Measurements from ENCODE around the gene PRR33.

Gene PRR33

DNA sequence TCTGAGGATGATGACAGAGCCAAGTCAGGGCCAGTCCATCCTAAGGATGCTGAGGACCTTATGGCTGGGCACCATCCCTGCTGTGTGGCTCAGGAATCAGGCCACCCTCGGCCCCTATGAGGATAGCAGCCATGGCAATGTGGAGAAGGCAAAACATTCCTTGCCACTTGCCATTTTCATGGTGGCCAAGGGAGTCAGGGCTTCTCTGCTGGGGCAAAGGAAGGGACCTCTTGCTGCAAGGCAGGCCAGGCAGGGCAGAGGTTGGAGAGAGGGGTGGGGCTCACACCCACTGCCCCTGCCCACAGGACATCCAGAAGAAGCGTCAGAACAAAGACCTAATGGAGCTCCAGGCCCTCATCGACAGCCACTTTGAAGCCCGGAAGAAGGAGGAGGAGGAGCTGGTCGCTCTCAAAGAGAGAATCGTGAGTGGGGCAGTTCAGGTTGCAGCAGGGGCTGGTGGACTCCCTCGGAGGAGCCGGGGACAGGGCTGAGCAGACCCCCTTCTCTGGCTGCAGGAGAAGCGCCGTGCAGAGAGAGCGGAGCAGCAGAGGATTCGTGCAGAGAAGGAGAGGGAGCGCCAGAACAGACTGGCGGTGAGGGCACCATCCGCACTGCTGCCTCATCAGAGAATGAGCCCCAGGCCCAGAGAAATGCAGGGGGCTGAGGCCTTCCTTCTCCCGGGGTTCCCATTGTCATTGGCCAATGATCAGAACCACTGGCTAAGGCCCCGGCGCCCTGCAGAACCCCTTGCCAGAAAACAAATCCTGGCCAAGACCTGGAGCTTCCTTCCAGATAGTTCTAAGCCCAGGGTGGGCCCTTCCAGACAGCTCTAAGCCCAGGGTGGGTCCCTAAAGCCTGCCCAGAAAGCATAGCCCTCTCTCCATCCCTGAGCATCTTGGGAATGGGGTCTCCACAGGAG is 42.0 kb upstream of the PRR33 start:
- Histone ChIP-seq H3K4me3 (ENCODE audit: low read length) (no peak overlapping the region), H3K4me1 (ENCODE audit: control insufficient read depth, insufficient read depth, low read length) (no peaks in the 10 kb centered on the region), H3K36me3 (ENCODE audit: insufficient read depth, low read length) (no peaks in the 10 kb centered on the region), H3K9ac (ENCODE audit: low read depth, low read length) (no peak overlapping the region), H3K27me3 (ENCODE audit: control insufficient read depth, insufficient read depth, low read length) (peaks cover 35% of the 10 kb centered on the region), H3K4me2 (ENCODE audit: low read length) (no peak overlapping the region), H3K9me3 (replicated peaks; ENCODE audit: low read length) (no peaks in the 10 kb centered on the region)

DNA sequence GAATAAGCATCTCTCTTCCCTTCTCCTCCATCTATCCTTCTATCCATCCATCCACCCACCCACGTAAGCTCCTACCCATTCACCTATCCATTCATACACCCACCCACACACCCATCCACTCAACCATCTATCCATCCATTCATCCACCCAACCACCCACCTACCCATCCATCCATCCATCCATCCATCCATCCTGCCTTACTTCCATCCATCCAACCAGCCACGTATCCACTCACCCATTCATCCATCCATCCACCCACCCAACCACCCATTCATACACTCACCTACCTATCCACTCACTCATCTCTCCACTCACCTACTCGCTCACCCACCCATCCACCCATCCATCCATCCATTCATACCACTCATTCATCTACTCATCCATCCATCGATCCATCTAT is 41.0 kb upstream of the PRR33 start:
- Histone ChIP-seq H3K9ac (ENCODE audit: low read depth, low read length) (no peak overlapping the region), H3K9me3 (replicated peaks; ENCODE audit: low read length) (no peaks in the 10 kb centered on the region), H3K4me2 (ENCODE audit: low read length) (no peak overlapping the region), H3K4me3 (ENCODE audit: low read length) (no peak overlapping the region), H3K4me1 (ENCODE audit: control insufficient read depth, insufficient read depth, low read length) (no peaks in the 10 kb centered on the region), H3K27me3 (ENCODE audit: control insufficient read depth, insufficient read depth, low read length) (peaks cover 35% of the 10 kb centered on the region), H3K36me3 (ENCODE audit: insufficient read depth, low read length) (no peaks in the 10 kb centered on the region)

DNA sequence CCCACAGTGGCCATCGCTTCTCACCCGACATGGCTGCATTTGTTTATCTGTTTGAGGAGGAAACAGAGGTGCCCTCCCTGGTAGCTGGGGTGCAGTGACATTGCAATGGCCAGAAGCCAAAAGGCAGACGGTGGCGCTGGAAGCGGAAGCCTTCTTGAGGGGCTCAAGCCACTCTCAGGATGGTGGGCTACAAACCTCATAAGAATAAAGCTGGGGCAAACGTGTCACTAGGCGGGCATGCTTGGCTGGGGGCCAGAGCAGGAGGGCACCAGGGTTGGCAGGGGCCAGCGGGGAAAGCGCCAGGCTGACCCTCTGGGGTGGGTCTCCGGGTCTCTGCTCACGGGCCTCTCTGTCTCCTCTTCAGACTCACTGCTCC is 40.4 kb upstream of the PRR33 start:
- H3K4me3 ChIP-seq (ENCODE audit: low read length), result no peak overlapping the region
- H3K27me3 ChIP-seq (ENCODE audit: control insufficient read depth, insufficient read depth, low read length), result peaks cover 35% of the 10 kb centered on the region
- no peaks in the 10 kb centered on the region for H3K4me1 ChIP-seq (ENCODE audit: control insufficient read depth, insufficient read depth, low read length)
- no peaks in the 10 kb centered on the region for H3K9me3 ChIP-seq (replicated peaks; ENCODE audit: low read length)
- H3K9ac ChIP-seq (ENCODE audit: low read depth, low read length), result no peak overlapping the region
- H3K4me2 ChIP-seq (ENCODE audit: low read length), result no peak overlapping the region
- H3K36me3 ChIP-seq (ENCODE audit: insufficient read depth, low read length), result no peaks in the 10 kb centered on the region

DNA sequence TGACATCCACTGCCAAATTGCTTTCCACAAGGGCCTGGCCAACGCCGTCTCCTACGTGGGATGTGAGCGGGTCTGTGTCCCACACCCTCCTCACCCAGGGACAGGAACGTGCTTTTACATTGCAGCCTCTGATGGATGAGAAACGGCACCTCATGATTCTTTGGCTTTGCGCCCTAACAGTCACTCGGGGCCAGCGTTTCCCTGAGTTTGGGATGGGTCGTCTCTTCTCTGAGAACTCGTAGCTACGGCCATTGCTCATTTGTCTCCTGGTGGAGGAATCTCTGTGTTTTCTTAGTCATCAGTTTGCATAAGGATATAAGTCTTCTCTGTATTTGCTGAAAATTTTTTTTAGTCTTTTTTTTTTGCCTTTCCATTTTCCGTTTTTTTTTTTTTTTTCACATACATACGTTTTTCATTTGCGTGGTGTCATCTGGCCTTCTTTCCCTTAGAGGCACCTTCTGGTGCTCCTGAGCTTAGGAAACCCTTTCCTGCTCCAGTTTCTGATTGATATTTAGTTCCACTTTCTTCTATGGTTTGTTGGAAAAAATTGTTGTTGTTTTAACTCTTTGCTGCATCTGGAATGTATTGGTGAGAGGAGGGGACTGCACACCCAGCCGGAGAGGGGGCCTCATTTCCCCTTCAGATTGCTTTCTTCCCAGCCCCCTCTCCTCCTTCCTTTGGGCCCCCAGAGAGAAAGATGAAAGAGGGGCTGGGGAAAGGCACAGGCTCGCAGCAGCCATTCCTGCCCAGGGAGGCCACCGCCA is 39.8 kb upstream of the PRR33 start:
- Histone ChIP-seq H3K9ac (ENCODE audit: low read depth, low read length) (no peak overlapping the region), H3K4me2 (ENCODE audit: low read length) (no peak overlapping the region), H3K36me3 (ENCODE audit: insufficient read depth, low read length) (no peaks in the 10 kb centered on the region), H3K27me3 (ENCODE audit: control insufficient read depth, insufficient read depth, low read length) (peaks cover 35% of the 10 kb centered on the region), H3K4me1 (ENCODE audit: control insufficient read depth, insufficient read depth, low read length) (no peaks in the 10 kb centered on the region), H3K9me3 (replicated peaks; ENCODE audit: low read length) (no peaks in the 10 kb centered on the region), H3K4me3 (ENCODE audit: low read length) (no peak overlapping the region)

DNA sequence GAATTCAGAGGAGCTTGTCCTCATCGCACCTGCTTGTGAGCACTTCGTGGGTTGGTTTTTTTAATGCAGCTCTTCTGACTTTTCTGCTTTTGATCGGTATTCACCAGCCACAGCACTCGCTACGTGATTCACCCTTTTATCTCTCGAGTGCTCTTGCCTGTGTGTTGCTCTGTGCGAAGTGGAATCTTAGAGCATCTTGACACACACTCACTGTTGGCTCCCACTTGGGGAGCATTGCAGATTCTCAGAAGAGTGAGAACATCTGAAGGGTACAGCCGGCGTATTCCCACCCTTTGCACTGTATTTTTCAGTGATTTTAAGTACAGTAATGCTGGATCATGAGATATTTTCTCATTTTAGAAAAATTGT is 38.8 kb upstream of the PRR33 start:
- H3K9me3 ChIP-seq (replicated peaks; ENCODE audit: low read length), result no peaks in the 10 kb centered on the region
- H3K36me3 ChIP-seq (ENCODE audit: insufficient read depth, low read length), result no peaks in the 10 kb centered on the region
- no peak overlapping the region for H3K4me3 ChIP-seq (ENCODE audit: low read length)
- no peak overlapping the region for H3K4me2 ChIP-seq (ENCODE audit: low read length)
- H3K27me3 ChIP-seq (ENCODE audit: control insufficient read depth, insufficient read depth, low read length), result peaks cover 35% of the 10 kb centered on the region
- H3K9ac ChIP-seq (ENCODE audit: low read depth, low read length), result no peak overlapping the region
- H3K4me1 ChIP-seq (ENCODE audit: control insufficient read depth, insufficient read depth, low read length), result no peaks in the 10 kb centered on the region

DNA sequence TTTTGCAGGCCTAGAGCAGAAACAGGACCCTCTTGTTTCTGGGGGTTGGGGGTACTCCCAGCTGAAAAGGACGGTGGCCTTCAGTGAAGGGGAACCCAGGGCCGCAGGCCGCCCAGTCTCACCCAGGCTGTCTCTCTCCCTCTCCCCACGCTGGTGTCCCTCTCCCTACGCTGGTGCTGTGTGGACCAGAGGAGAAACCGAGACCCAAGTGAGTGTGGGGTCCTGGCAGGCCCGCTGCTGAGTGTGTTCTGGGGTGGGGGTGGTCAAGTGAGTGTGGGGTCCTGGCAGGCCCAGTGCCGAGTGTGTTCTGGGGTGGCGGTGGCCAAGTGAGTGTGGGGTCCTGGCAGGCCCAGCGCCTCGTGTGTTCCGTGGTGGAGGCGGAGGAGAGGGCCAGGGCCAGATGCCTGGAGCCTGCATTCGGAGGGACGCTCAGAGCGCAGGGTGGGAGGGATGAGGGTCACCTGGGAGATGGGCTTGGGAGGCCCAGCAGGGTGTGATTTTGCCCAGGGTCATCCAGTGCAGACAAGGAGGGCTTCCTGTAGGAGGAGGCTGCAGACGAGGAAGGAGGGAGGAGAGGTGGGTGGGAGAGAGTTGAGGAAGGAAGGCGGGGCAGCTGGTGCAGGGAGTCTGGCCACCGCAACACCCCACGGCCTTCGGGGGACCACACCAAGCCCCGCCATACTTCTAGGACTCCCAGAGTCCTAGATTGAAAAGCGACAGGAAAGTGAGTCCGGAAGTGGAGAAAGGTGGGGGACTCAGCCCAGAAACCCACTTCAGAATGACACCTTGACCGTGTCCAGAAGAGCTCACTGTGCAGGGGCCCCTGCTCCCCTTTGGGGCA is 38.1 kb upstream of the PRR33 start:
- H3K4me3 ChIP-seq (ENCODE audit: low read length), result no peak overlapping the region
- H3K9me3 ChIP-seq (replicated peaks; ENCODE audit: low read length), result no peaks in the 10 kb centered on the region
- no peak overlapping the region for H3K4me2 ChIP-seq (ENCODE audit: low read length)
- no peaks in the 10 kb centered on the region for H3K4me1 ChIP-seq (ENCODE audit: control insufficient read depth, insufficient read depth, low read length)
- no peaks in the 10 kb centered on the region for H3K36me3 ChIP-seq (ENCODE audit: insufficient read depth, low read length)
- peaks cover 34% of the 10 kb centered on the region for H3K27me3 ChIP-seq (ENCODE audit: control insufficient read depth, insufficient read depth, low read length)
- H3K9ac ChIP-seq (ENCODE audit: low read depth, low read length), result no peak overlapping the region

DNA sequence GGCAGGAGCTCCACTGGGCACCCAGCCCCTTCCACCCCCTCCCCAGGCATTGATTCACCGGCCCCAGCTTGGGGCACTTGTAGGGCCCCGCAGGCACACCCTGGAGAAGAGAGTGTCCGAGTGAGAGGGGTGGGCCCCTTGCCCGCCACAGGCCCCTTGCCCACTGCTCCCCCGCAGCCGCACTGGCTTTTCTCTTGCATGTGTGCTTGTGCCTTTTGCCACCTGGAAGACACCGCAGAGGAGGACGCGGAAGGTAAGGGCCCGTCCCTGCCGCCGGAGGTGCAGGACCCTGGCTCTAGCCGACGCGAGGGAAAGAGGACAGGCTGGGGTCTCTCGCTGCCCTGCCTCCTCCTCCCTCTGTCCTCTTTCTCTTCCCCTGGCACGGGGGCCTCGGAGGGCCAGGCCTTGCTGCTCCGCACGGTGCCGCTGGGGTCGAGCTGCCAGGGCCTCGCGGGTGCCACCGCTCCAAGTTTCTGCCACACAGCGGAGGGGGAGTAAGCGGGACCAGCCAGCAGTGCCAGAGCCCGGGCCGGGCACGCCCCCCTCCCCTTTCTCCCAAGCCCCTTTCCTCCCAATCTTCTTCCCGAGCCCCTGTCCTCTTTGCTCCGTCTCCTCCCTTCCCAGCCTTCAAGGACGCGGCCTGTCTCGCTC is 37.3 kb upstream of the PRR33 start:
- Histone ChIP-seq H3K27me3 (ENCODE audit: control insufficient read depth, insufficient read depth, low read length) (peaks cover 26% of the 10 kb centered on the region), H3K4me2 (ENCODE audit: low read length) (no peak overlapping the region), H3K4me1 (ENCODE audit: control insufficient read depth, insufficient read depth, low read length) (no peaks in the 10 kb centered on the region), H3K9ac (ENCODE audit: low read depth, low read length) (no peak overlapping the region), H3K9me3 (replicated peaks; ENCODE audit: low read length) (no peaks in the 10 kb centered on the region), H3K4me3 (ENCODE audit: low read length) (no peak overlapping the region), H3K36me3 (ENCODE audit: insufficient read depth, low read length) (no peaks in the 10 kb centered on the region)

DNA sequence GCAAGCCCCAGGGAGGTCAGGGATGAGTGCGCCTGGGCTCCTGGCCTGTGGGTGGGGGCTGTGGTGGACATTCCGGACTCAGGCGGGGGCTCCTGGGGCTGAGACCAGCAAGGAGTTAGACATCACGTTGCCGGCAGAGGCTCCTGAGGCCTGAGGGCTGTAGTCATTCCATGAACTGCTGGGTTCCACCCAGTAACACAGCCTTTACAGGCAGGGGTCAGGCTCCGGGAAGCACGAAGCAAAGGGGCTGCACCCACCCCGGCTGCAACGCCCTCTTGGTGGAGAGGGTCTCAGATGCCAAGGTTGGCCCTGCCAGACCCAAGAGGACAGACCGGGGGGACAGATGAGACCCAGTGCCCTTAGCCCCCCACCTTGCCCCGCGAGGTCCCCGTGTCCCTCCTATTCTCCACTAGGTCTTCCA is 36.8 kb upstream of the PRR33 start:
- no peak overlapping the region for H3K4me3 ChIP-seq (ENCODE audit: low read length)
- peaks cover 21% of the 10 kb centered on the region for H3K27me3 ChIP-seq (ENCODE audit: control insufficient read depth, insufficient read depth, low read length)
- H3K4me1 ChIP-seq (ENCODE audit: control insufficient read depth, insufficient read depth, low read length), result no peaks in the 10 kb centered on the region
- no peak overlapping the region for H3K4me2 ChIP-seq (ENCODE audit: low read length)
- no peaks in the 10 kb centered on the region for H3K9me3 ChIP-seq (replicated peaks; ENCODE audit: low read length)
- H3K9ac ChIP-seq (ENCODE audit: low read depth, low read length), result no peak overlapping the region
- no peaks in the 10 kb centered on the region for H3K36me3 ChIP-seq (ENCODE audit: insufficient read depth, low read length)

DNA sequence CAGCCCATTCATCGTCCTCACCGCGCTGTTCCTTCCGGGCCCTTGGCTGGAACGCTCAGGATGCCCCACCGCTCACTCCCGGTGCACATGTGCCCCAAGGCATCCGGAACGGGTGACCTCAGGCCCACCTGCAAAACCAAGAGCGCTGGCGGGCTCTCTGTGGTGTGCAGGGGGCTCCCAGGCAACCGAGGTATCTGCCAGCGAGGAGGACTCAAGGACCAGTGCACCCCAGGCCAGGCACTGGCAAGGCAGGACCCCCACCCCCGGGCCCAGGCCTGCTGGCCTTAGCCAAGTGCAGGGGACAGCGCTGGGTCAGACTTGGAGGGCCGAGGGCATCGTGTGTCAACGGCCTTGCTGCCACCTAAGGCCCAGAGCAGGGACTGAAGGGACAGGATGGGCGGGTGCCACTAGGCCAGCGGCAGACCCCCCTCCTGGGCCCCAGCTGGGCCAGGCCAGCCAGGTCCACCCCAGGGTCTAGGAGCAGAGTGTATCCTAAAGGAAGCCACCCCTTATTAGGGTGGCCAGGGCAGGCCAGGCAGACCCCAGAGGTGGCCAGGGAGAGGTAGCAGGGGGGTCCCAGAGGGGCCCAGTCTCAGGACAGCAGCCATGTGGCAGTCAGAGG is 36.3 kb upstream of the PRR33 start:
- no peak overlapping the region for H3K4me3 ChIP-seq (ENCODE audit: low read length)

DNA sequence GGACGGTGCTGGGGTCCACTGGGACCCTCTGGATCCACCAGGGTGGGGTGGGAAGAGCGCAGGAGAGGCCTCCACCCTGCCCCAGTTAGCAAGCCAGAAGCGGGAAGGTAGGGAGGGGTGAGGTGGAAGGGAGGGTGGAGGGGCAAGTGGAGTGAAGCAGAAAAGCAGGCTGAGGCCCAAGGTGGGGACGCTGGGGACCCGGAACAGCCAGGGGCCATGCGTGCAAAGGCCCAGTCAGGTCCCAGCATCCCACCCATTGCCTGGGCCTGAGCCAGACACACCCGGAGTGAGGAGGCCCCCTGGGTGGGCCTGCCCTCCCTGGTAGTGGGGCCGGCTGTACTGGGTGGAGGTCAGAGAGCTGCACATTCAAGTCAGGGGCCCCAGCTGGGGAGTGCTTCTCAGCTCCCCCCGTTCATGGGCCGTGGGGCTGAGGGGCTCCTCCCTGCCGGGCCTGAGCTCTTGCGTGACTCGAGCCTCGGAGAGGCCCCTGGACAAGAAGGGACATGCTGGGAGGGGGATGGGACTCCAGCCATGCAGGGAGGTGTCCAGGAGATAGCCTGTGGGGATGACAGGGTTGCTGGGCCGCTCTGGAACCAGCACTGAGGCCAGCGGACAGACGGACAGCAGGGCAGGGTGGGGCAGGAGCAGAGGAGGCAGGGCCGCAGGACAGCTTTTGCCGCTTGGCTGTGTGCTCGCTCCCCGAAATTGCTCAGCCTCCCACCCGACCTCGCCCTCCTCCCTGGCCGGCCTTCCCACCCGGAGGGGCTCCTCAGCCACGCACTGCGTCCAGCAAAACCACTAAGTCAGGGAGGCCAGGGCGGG is 35.5 kb upstream of the PRR33 start:
- Histone ChIP-seq H3K27me3 (ENCODE audit: control insufficient read depth, insufficient read depth, low read length) (peaks cover 17% of the 10 kb centered on the region), H3K9ac (ENCODE audit: low read depth, low read length) (no peak overlapping the region), H3K4me1 (ENCODE audit: control insufficient read depth, insufficient read depth, low read length) (no peaks in the 10 kb centered on the region)

More for the DNA sequence above, 36.3 kb upstream of the PRR33 start:
- Histone ChIP-seq H3K9ac (ENCODE audit: low read depth, low read length) (no peak overlapping the region), H3K27me3 (ENCODE audit: control insufficient read depth, insufficient read depth, low read length) (peaks cover 17% of the 10 kb centered on the region), H3K4me2 (ENCODE audit: low read length) (no peak overlapping the region), H3K36me3 (ENCODE audit: insufficient read depth, low read length) (no peaks in the 10 kb centered on the region), H3K9me3 (replicated peaks; ENCODE audit: low read length) (no peaks in the 10 kb centered on the region), H3K4me1 (ENCODE audit: control insufficient read depth, insufficient read depth, low read length) (no peaks in the 10 kb centered on the region)

More for the DNA sequence above, 35.5 kb upstream of the PRR33 start:
- H3K4me2 ChIP-seq (ENCODE audit: low read length), result no peak overlapping the region
- H3K36me3 ChIP-seq (ENCODE audit: insufficient read depth, low read length), result no peaks in the 10 kb centered on the region
- no peak overlapping the region for H3K4me3 ChIP-seq (ENCODE audit: low read length)
- H3K9me3 ChIP-seq (replicated peaks; ENCODE audit: low read length), result no peaks in the 10 kb centered on the region

All from skeletal muscle satellite cell (primary cell).